Measurements from ENCODE around the gene HBP1.
A peak's percentile ranks its signal among the peaks of the same experiment; 100 is the strongest.
"Not testable (repeated sequence)": the region's sequence is repeated elsewhere in the genome, so short reads cannot be mapped to it uniquely, and the experiment has no call there.

The HBP1 gene

GRCh38 chr7:107152011-107152410 is 16.8 kb upstream of the HBP1 start:
- DNase-seq (ENCODE audit: low read depth in 3 of 3, low spot score in 1 of 3), result no peak

GRCh38 chr7:107154826-107155225 is 14.0 kb upstream of the HBP1 start:
- no peak for DNase-seq (ENCODE audit: low read depth in 3 of 3, low spot score in 1 of 3)

- not testable (repeated sequence) for DNase-seq (ENCODE audit: low read depth in 3 of 3, low spot score in 1 of 3)
Measured at GRCh38 chr7:107155726-107156125, 13.1 kb upstream of the HBP1 start.

GRCh38 chr7:107157091-107157490 is 11.7 kb upstream of the HBP1 start:
- DNase-seq (ENCODE audit: low read depth in 3 of 3, low spot score in 1 of 3), result no peak

GRCh38 chr7:107158028-107158427 is 10.8 kb upstream of the HBP1 start:
- no peak for DNase-seq (ENCODE audit: low read depth in 3 of 3, low spot score in 1 of 3)

GRCh38 chr7:107160389-107160788 is 8.4 kb upstream of the HBP1 start:
- no peak for DNase-seq (ENCODE audit: low read depth in 3 of 3, low spot score in 1 of 3)

- DNase-seq (ENCODE audit: low read depth in 3 of 3, low spot score in 1 of 3), result no peak
Measured at GRCh38 chr7:107161415-107161814, 7.4 kb upstream of the HBP1 start.

- no peak for DNase-seq (ENCODE audit: low read depth in 3 of 3, low spot score in 1 of 3)
Measured at GRCh38 chr7:107162475-107162874, 6.3 kb upstream of the HBP1 start.

- DNase-seq (ENCODE audit: low read depth in 3 of 3, low spot score in 1 of 3), result no peak
Measured at GRCh38 chr7:107164092-107164491, 4.7 kb upstream of the HBP1 start.

- no peak for DNase-seq (ENCODE audit: low read depth in 3 of 3, low spot score in 1 of 3)
Measured at GRCh38 chr7:107165341-107165740, 3.5 kb upstream of the HBP1 start.

GRCh38 chr7:107166736-107167426 is 1.9 kb upstream of the HBP1 start:
- DNase-seq (ENCODE audit: low read depth in 3 of 3, low spot score in 1 of 3), result no peak

GRCh38 chr7:107167483-107168232 is 1.1 kb upstream of the HBP1 start:
- DNase-seq (ENCODE audit: low read depth in 3 of 3, low spot score in 1 of 3), result no peak

- DNase-seq (ENCODE audit: low read depth in 3 of 3, low spot score in 1 of 3), result peak; percentile 55 to 62 (median 59)
Measured at GRCh38 chr7:107169120-107170050, 582 bp downstream of the HBP1 start.

- DNase-seq (ENCODE audit: low read depth in 3 of 3, low spot score in 1 of 3), result no peak
Measured at GRCh38 chr7:107170051-107170915, 1.5 kb downstream of the HBP1 start.

- no peak for DNase-seq (ENCODE audit: low read depth in 3 of 3, low spot score in 1 of 3)
Measured at GRCh38 chr7:107171496-107171895, 2.7 kb downstream of the HBP1 start.

- DNase-seq (ENCODE audit: low read depth in 3 of 3, low spot score in 1 of 3), result no peak
Measured at GRCh38 chr7:107172276-107173032, 3.7 kb downstream of the HBP1 start.

GRCh38 chr7:107173191-107173590 is 4.4 kb downstream of the HBP1 start:
- no peak for DNase-seq (ENCODE audit: low read depth in 3 of 3, low spot score in 1 of 3)

GRCh38 chr7:107173691-107174406 is 5.0 kb downstream of the HBP1 start:
- no peak for DNase-seq (ENCODE audit: low read depth in 3 of 3, low spot score in 1 of 3)
